Hematopoietic multipotent progenitor cell treated with erythropoietin and hydrocortisone succinate and interleukin-3 and kit ligand, for 17 days (in vitro differentiated cells): Measurements from ENCODE around the gene C15orf40.

Experiments
- DNase-seq: peaks from one replicate; pipeline ENCODE4 v3.0.0-alpha.2; 2015; ENCODE audit warnings: low spot score

Gene C15orf40

GRCh38 chr15:82993144-82993543 is 18.3 kb downstream of the C15orf40 start:
- no peak for DNase-seq

- DNase-seq, result no peak
Observed at GRCh38 chr15:82992436-82992998, 18.9 kb downstream of the C15orf40 start.

GRCh38 chr15:82986442-82986780 is 25.0 kb downstream of the C15orf40 start:
- DNase-seq, result no peak

GRCh38 chr15:82985688-82986441 is 25.6 kb downstream of the C15orf40 start, which contains the start of gene RAMAC:
Gene RAMAC (plus strand): TSS chr15:82986210. CDS start chr15:82989019, 2,809 bp downstream.
- peak; percentile 99 for DNase-seq

- DNase-seq, result no peak
Observed at GRCh38 chr15:82980981-82981380, 30.5 kb downstream of the C15orf40 start.

GRCh38 chr15:82979726-82980125 is 31.7 kb downstream of the C15orf40 start:
- DNase-seq, result no peak

GRCh38 chr15:82978438-82978837 is 33.0 kb downstream of the C15orf40 start:
- DNase-seq, result no peak

- DNase-seq, result no peak
Observed at GRCh38 chr15:82977076-82977475, 34.4 kb downstream of the C15orf40 start.

- no peak for DNase-seq
Observed at GRCh38 chr15:82972990-82973389, 38.4 kb downstream of the C15orf40 start.

GRCh38 chr15:82971218-82971984 is 40.0 kb downstream of the C15orf40 start:
- DNase-seq, result no peak

GRCh38 chr15:82970696-82971095 is 40.7 kb downstream of the C15orf40 start:
- no peak for DNase-seq

GRCh38 chr15:82970078-82970686 is 41.3 kb downstream of the C15orf40 start:
- no peak for DNase-seq

- DNase-seq, result no peak
Observed at GRCh38 chr15:82969353-82969752, 42.1 kb downstream of the C15orf40 start.

- no peak for DNase-seq
Observed at GRCh38 chr15:82968066-82968465, 43.4 kb downstream of the C15orf40 start.

GRCh38 chr15:82966671-82967071 is 44.8 kb downstream of the C15orf40 start:
- no peak for DNase-seq

GRCh38 chr15:82964890-82965289 is 46.5 kb downstream of the C15orf40 start:
- DNase-seq, result no peak

- DNase-seq, result no peak
Observed at GRCh38 chr15:82963471-82964341, 47.7 kb downstream of the C15orf40 start.

GRCh38 chr15:82960766-82961165 is 50.7 kb downstream of the C15orf40 start:
- no peak for DNase-seq

- no peak for DNase-seq
Observed at GRCh38 chr15:82959423-82959822, 52.0 kb downstream of the C15orf40 start.

- no peak for DNase-seq
Observed at GRCh38 chr15:82958638-82959037, 52.8 kb downstream of the C15orf40 start.
